GF-D8 (cell line): ENCODE results near the gene RBM6.
A peak's percentile ranks its signal among the peaks of the same experiment; 100 is the strongest.
"Not testable (repeated sequence)": the region's sequence is repeated elsewhere in the genome, so short reads cannot be mapped to it uniquely, and the experiment has no call there.

ENCODE experiments used
- DNase-seq: peaks from one replicate; lab custom pipeline; 2025; lab: John Stamatoyannopoulos, UW

Gene RBM6

GRCh38 chr3:49914906-49915305, 25.0 kb upstream of the RBM6 start:
- DNase-seq = peak; percentile 65

GRCh38 chr3:49916686-49917085, 23.3 kb upstream of the RBM6 start:
- DNase-seq = no peak

- peak; percentile 34 for DNase-seq
These were observed 22.0 kb upstream of the RBM6 start for GRCh38 chr3:49917806-49918590.

- DNase-seq = no peak
These were observed 15.3 kb upstream of the RBM6 start for GRCh38 chr3:49924683-49925082.

- no peak for DNase-seq
These were observed 14.5 kb upstream of the RBM6 start for GRCh38 chr3:49925485-49925884.

GRCh38 chr3:49926117-49926728, 13.7 kb upstream of the RBM6 start:
- DNase-seq = no peak

- no peak for DNase-seq
These were observed 12.2 kb upstream of the RBM6 start for GRCh38 chr3:49927798-49928197.

- no peak for DNase-seq
These were observed 11.4 kb upstream of the RBM6 start for GRCh38 chr3:49928481-49929017.

- peak; percentile 55 for DNase-seq
These were observed 10.4 kb upstream of the RBM6 start, which contains the start of gene MON1A for GRCh38 chr3:49929291-49930167. TSS of gene MON1A (minus strand) at chr3:49929811. CDS start at chr3:49913346, 16,465 bp downstream.

GRCh38 chr3:49930168-49930690, 9.7 kb upstream of the RBM6 start:
- no peak for DNase-seq

GRCh38 chr3:49930922-49931321, 9.0 kb upstream of the RBM6 start:
- peak; percentile 2 for DNase-seq

- DNase-seq = not testable (repeated sequence)
These were observed 7.7 kb upstream of the RBM6 start for GRCh38 chr3:49932281-49932680.

- DNase-seq = peak; percentile 40
These were observed 2.9 kb upstream of the RBM6 start for GRCh38 chr3:49937090-49937489.

GRCh38 chr3:49940667-49941249, 808 bp downstream of the RBM6 start:
- no peak for DNase-seq

GRCh38 chr3:49942651-49943050, 2.7 kb downstream of the RBM6 start:
- DNase-seq = peak; percentile 3

- DNase-seq = no peak
These were observed 13.0 kb downstream of the RBM6 start for GRCh38 chr3:49952924-49953323.

- DNase-seq = no peak
These were observed 15.7 kb downstream of the RBM6 start for GRCh38 chr3:49955636-49956035.

GRCh38 chr3:49966233-49966942, 26.4 kb downstream of the RBM6 start:
- no peak for DNase-seq

GRCh38 chr3:49967291-49967690, 27.3 kb downstream of the RBM6 start:
- DNase-seq = no peak

GRCh38 chr3:49968346-49968745, 28.4 kb downstream of the RBM6 start:
- no peak for DNase-seq

GRCh38 chr3:49972656-49973055, 32.7 kb downstream of the RBM6 start:
- DNase-seq = no peak
